Breast epithelium (tissue), 4 donors: Measurements from ENCODE around the gene FAM180B. TPM values are rescaled to one million over a fixed set of nuclear protein-coding genes. Genes with fewer than 3 reads are reported as not detected.

Experiments used
- DNase-seq, 2 donors: peaks; one replicate each; pipeline ENCODE4 v3.0.0-alpha.2; 2019; ENCODE audit warnings: low spot score in 2 of 2
- H3K27ac ChIP-seq, 2 donors: fragments of 200-600 bp; sonication (generic) in 1 of 2; one replicate each; pipeline ENCODE4 v1.5.1; 2016 to 2019; ENCODE audit warnings: mild to moderate bottlenecking in 1 of 2
- H3K27me3 ChIP-seq, 2 donors: fragments of 200-600 bp; sonication (generic) in 1 of 2; one replicate each; pipeline versions ENCODE4 v1.5.1 to v1.6.0; 2017 to 2019; ENCODE audit warnings: control low read depth in 1 of 2, mild to moderate bottlenecking in 1 of 2
- H3K36me3 ChIP-seq: fragments of 200-600 bp; one replicate; pipeline ENCODE4 v1.5.1; 2019
- H3K4me1 ChIP-seq, 2 donors: fragments of 200-600 bp; sonication (generic); one replicate each; pipeline ENCODE4 v1.5.1; 2016 to 2019; ENCODE audit warnings: control low read depth in 1 of 2
- H3K4me3 ChIP-seq, 3 donors: fragments of 200-600 bp; sonication (generic); 1 replicate in 2 of 3; 2 replicates in 1 of 3; pipeline ENCODE4 v1.5.1; 2016 to 2019; ENCODE audit warnings: mild to moderate bottlenecking in 3 of 3, moderate library complexity in 2 of 3
- H3K9me3 ChIP-seq, 2 donors: fragments of 200-600 bp; sonication (generic) in 1 of 2; one replicate each; pipeline ENCODE4 v1.5.1; 2016 to 2019; ENCODE audit warnings: control low read depth in 1 of 2
- CTCF ChIP-seq, 3 donors: fragments of 450-650 bp; IDR thresholded peaks; one replicate each; pipeline ENCODE4 v1.5.1; 2016 to 2017; ENCODE audit warnings: antibody characterized with exemption in 3 of 3, mild to moderate bottlenecking in 3 of 3, moderate library complexity in 3 of 3
- POLR2A ChIP-seq: fragments of 450-650 bp; IDR thresholded peaks from one replicate; pipeline ENCODE4 v1.6.1; 2016; ENCODE audit warnings: antibody characterized with exemption, mild to moderate bottlenecking, moderate library complexity
- POLR2AphosphoS5 ChIP-seq, 3 donors: sonication (generic); formaldehyde crosslinking; IDR thresholded peaks; one replicate each; pipeline ENCODE4 v1.6.1; 2017; ENCODE audit warnings: antibody characterized with exemption in 3 of 3
- intact Hi-C: fragments of 100-400 bp; cut with DNase I; formaldehyde crosslinking; loops from one replicate; pipeline ENCODE4 v1.15.1; 2023; ENCODE audit warnings: low total_unique reads
- total RNA-seq, 3 donors: library from RNA; depleted of rRNA; stranded (reverse); fragments of >200 nt; gene quantifications; one replicate each; pipeline ENCODE4 v1.1.0, GENCODE V29; 2016

FAM180B gene
- total RNA-seq, 3 donors from 2014 or later: 11.2 TPM; not detected in 2

GRCh38 chr11:47577460-47578041, 8.9 kb upstream of the FAM180B start:
- Histone ChIP-seq H3K4me1 (peaks cover 0 to 28% of the 10 kb centered on the region in 2 donors), H3K27me3 (no peaks in the 10 kb centered on the region), H3K36me3 (no peaks in the 10 kb centered on the region), H3K9me3 (no peaks in the 10 kb centered on the region), H3K4me3 (peak overlapping the region in 2 of 3 donors; percentile 76 to 98), H3K27ac (peak overlapping the region; percentile 93 to 96)
- DNase-seq: no peak
- no peak for TF ChIP-seq POLR2AphosphoS5 (IDR thresholded peaks at IDR 0.05)
- no peak for TF ChIP-seq CTCF (IDR thresholded peaks at IDR 0.05)
- no peak for TF ChIP-seq POLR2A
- intact Hi-C loops: no loop called here

GRCh38 chr11:47578524-47579494, 7.7 kb upstream of the FAM180B start, which contains the start of the genes KBTBD4 and NDUFS3:
KBTBD4 (minus strand) TSS chr11:47578970; CDS start chr11:47578951, 19 bp downstream.
NDUFS3 (plus strand) TSS chr11:47579074; CDS start chr11:47579092, 18 bp downstream.
- peak; percentile 82 to 88 for DNase-seq
- TF ChIP-seq POLR2AphosphoS5 (IDR thresholded peaks at IDR 0.05): peak; percentile 93 to 98 (median 97)
- TF ChIP-seq CTCF (IDR thresholded peaks at IDR 0.05): peak in 1 of 3 donors; percentile 7
- peak; percentile 61 for TF ChIP-seq POLR2A
- H3K27ac ChIP-seq: peak within 1 kb of the TSS; percentile 93 to 96
- H3K4me1 ChIP-seq: peaks cover 0 to 28% of the 10 kb centered on the region in 2 donors
- H3K36me3 ChIP-seq: no peaks in the 10 kb centered on the region
- no peaks in the 10 kb centered on the region for H3K9me3 ChIP-seq
- H3K27me3 ChIP-seq: no peaks in the 10 kb centered on the region
- intact Hi-C loops: no loop called here
- peak within 1 kb of the TSS; percentile 76 to 98 (median 83) for H3K4me3 ChIP-seq

GRCh38 chr11:47583844-47584243, 2.6 kb upstream of the FAM180B start:
- no peak overlapping the region for H3K27ac ChIP-seq
- DNase-seq: no peak
- no peak overlapping the region for H3K4me3 ChIP-seq
- TF ChIP-seq POLR2AphosphoS5 (IDR thresholded peaks at IDR 0.05) (no peak), CTCF (IDR thresholded peaks at IDR 0.05) (no peak), POLR2A (no peak)
- peaks cover 0 to 11% of the 10 kb centered on the region in 2 donors for H3K4me1 ChIP-seq
- no peaks in the 10 kb centered on the region for H3K9me3 ChIP-seq
- no peaks in the 10 kb centered on the region for H3K36me3 ChIP-seq
- intact Hi-C loops: no loop called here
- no peaks in the 10 kb centered on the region for H3K27me3 ChIP-seq

GRCh38 chr11:47587039-47587716, 700 bp downstream of the FAM180B start:
- no peaks in the 10 kb centered on the region for H3K27me3 ChIP-seq
- H3K27ac ChIP-seq: peak overlapping the region in 1 of 2 donors; percentile 72
- no peak for DNase-seq
- no peaks in the 10 kb centered on the region for H3K9me3 ChIP-seq
- no peaks in the 10 kb centered on the region for H3K36me3 ChIP-seq
- H3K4me3 ChIP-seq: peak overlapping the region in 1 of 3 donors; percentile 21
- no peaks in the 10 kb centered on the region for H3K4me1 ChIP-seq
- intact Hi-C loops: no loop called here
- TF ChIP-seq POLR2AphosphoS5 (IDR thresholded peaks at IDR 0.05) (no peak), POLR2A (no peak), CTCF (IDR thresholded peaks at IDR 0.05) (no peak)
